PC-3 (cell line): Measurements from ENCODE around the gene RBM20. TPM values are rescaled to one million over a fixed set of nuclear protein-coding genes. Genes with fewer than 3 reads are reported as not detected.

Experiments
- ATAC-seq: fragments of 200-7000 bp; cut with Tn5 transposase; 2 replicates; pipeline ENCODE4 v1.9.1; 2020; ENCODE audit warnings: mild to moderate bottlenecking, moderate library complexity
- BruUV-seq: library from RNA; stranded (reverse); fragments of 400-500 nt; replicated peaks from 2 replicates; lab custom pipeline; 2021; lab: Mats Ljungman, UMichigan
- CTCF ChIA-PET: fragments of 300-600 bp; sonication (Branson Sonifier 250); formaldehyde crosslinking; loops from one replicate; lab custom pipeline; 2022; ENCODE audit warnings: antibody characterized with exemption; lab: Charles Lee
- POLR2A ChIA-PET: fragments of 300-600 bp; sonication (Branson Sonifier 250); formaldehyde crosslinking; loops from one replicate; lab custom pipeline; 2022; ENCODE audit warnings: antibody characterized with exemption; ENCODE audit not compliant: unreplicated experiment; lab: Charles Lee
- DNase-seq: peaks from one replicate; pipeline ENCODE4 v3.0.0-alpha.2; 2015
- H2AFZ ChIP-seq: fragments of 300-600 bp; sonication (generic); 2 replicates; pipeline ENCODE4 v1.6.0; 2016; ENCODE audit warnings: antibody characterized with exemption, low read length
- H3F3A ChIP-seq: fragments of 300-600 bp; sonication (generic); one replicate; pipeline ENCODE4 v1.6.0; 2017; ENCODE audit warnings: antibody characterized with exemption, low read length, control low read depth, mild to moderate bottlenecking; ENCODE audit not compliant: unreplicated experiment
- H3K27ac ChIP-seq: fragments of 300-600 bp; sonication (generic); 2 replicates; pipeline ENCODE4 v1.5.1; 2016; ENCODE audit warnings: mild to moderate bottlenecking, low read length
- H3K27me3 ChIP-seq: fragments of 300-600 bp; sonication (generic); 2 replicates; pipeline ENCODE4 v1.6.1; 2016; ENCODE audit warnings: low read length, mixed read lengths
- H3K36me3 ChIP-seq: fragments of 300-600 bp; sonication (generic); 2 replicates; pipeline ENCODE4 v1.6.1; 2016; ENCODE audit warnings: low read depth, mixed run types, low read length, mixed read lengths
- H3K4me1 ChIP-seq: fragments of 300-600 bp; sonication (generic); 2 replicates; pipeline ENCODE4 v1.5.1; 2016; ENCODE audit warnings: low read length; ENCODE audit not compliant: insufficient read depth
- H3K4me2 ChIP-seq: fragments of 300-600 bp; sonication (generic); 2 replicates; pipeline ENCODE4 v1.6.0; 2016; ENCODE audit warnings: low read length
- H3K4me3 ChIP-seq: fragments of 300-600 bp; sonication (generic); 2 replicates; pipeline ENCODE4 v1.5.1; 2016; ENCODE audit warnings: mild to moderate bottlenecking, low read length, mixed read lengths
- H3K79me2 ChIP-seq: fragments of 300-600 bp; sonication (generic); 2 replicates; pipeline ENCODE4 v1.6.1; 2017; ENCODE audit warnings: low read length, mixed read lengths
- H3K9ac ChIP-seq: fragments of 300-600 bp; sonication (generic); 2 replicates; pipeline ENCODE4 v1.6.0; 2016; ENCODE audit warnings: mild to moderate bottlenecking, low read length
- H3K9me2 ChIP-seq: fragments of 300-600 bp; sonication (generic); replicated peaks from 2 replicates; pipeline ENCODE4 v1.6.1; 2016; ENCODE audit warnings: mixed run types, low read length, mixed read lengths
- H3K9me3 ChIP-seq: fragments of 300-600 bp; sonication (generic); 2 replicates; pipeline ENCODE4 v1.6.1; 2016; ENCODE audit warnings: low read length, mixed read lengths
- H4K20me1 ChIP-seq: fragments of 300-600 bp; sonication (generic); 2 replicates; pipeline ENCODE4 v1.6.1; 2016; ENCODE audit warnings: low read length, mixed read lengths
- CTCF ChIP-seq: fragments of 300-600 bp; sonication (generic); conservative IDR thresholded peaks from 2 replicates; pipeline ENCODE4 v1.5.1; 2017; ENCODE audit warnings: antibody characterized with exemption, low read depth, mild to moderate bottlenecking, low read length
- EZH2 ChIP-seq: fragments of 300-600 bp; sonication (generic); IDR thresholded peaks from one replicate; pipeline ENCODE4 v1.6.1; 2017; ENCODE audit warnings: antibody characterized with exemption, mild to moderate bottlenecking, low read length; ENCODE audit not compliant: unreplicated experiment
- EZH2phosphoT487 ChIP-seq: fragments of 300-600 bp; sonication (generic); IDR thresholded peaks from 2 replicates; pipeline ENCODE4 v1.6.1; 2018; ENCODE audit warnings: mild to moderate bottlenecking, antibody characterized with exemption, low read length, borderline replicate concordance
- intact Hi-C: fragments of 100-400 bp; cut with micrococcal nuclease; formaldehyde crosslinking; loops from 2 replicates; pipeline ENCODE4 v1.9.0; 2023
- total RNA-seq: library from RNA; depleted of rRNA; stranded (reverse); fragments of >200 nt; gene quantifications from 2 replicates; pipeline ENCODE4 v1.2.3, GENCODE V29; 2014

Gene RBM20
- total RNA-seq, 1 experiment from 2014 or later = 0.40 TPM

- no peak overlapping the region for H2AFZ ChIP-seq
- no peak overlapping the region for H3K4me3 ChIP-seq
- H3K79me2 ChIP-seq = peaks cover 24% of the 10 kb centered on the region
- H3K4me2 ChIP-seq = no peak overlapping the region
- no peaks in the 10 kb centered on the region for H4K20me1 ChIP-seq
- H3F3A ChIP-seq = no peaks in the 10 kb centered on the region
- no peak overlapping the region for H3K9ac ChIP-seq
- ChIA-PET POLR2A (no interaction called here), CTCF (no interaction called here)
- H3K27me3 ChIP-seq = no peaks in the 10 kb centered on the region
- intact Hi-C loops = no loop called here
- BruUV-seq = no TSS peak
- no peaks in the 10 kb centered on the region for H3K9me3 ChIP-seq
- no peaks in the 10 kb centered on the region for H3K9me2 ChIP-seq
- no peak for DNase-seq
- H3K27ac ChIP-seq = no peak overlapping the region
- peaks cover 10% of the 10 kb centered on the region; the same call in 1 of the 2 replicates for H3K4me1 ChIP-seq
- no peak for TF ChIP-seq EZH2
- no peak for TF ChIP-seq EZH2phosphoT487
- TF ChIP-seq CTCF = no peak
- H3K36me3 ChIP-seq = no peaks in the 10 kb centered on the region; the same call in 1 of the 2 replicates
- ATAC-seq = no peak
Observed at GRCh38 chr10:110876788-110877187, 232.7 kb downstream of the RBM20 start.

GRCh38 chr10:110880012-110880411, 235.9 kb downstream of the RBM20 start:
- Histone ChIP-seq H3K27ac (no peak overlapping the region), H3K36me3 (no peaks in the 10 kb centered on the region; the same call in 1 of the 2 replicates), H3K9me2 (no peaks in the 10 kb centered on the region), H3K9ac (no peak overlapping the region), H3K4me1 (peaks cover 19% of the 10 kb centered on the region), H4K20me1 (no peaks in the 10 kb centered on the region), H3F3A (no peaks in the 10 kb centered on the region), H3K79me2 (peaks cover under 1% of the 10 kb centered on the region), H3K4me3 (no peak overlapping the region), H2AFZ (no peak overlapping the region), H3K27me3 (no peaks in the 10 kb centered on the region), H3K9me3 (no peaks in the 10 kb centered on the region), H3K4me2 (no peak overlapping the region)
- ChIA-PET CTCF (no interaction called here), POLR2A (interaction anchor here (0.7 kb wide), 1 partner anchor 61 kb away, joined by 3 read pairs; no protein-coding TSS in a partner anchor)
- intact Hi-C loops = loop anchor here (5.0 kb wide), 1 partner anchor 37 kb away; the partner anchor contains the start of genes BBIP1 and SHOC2
- ATAC-seq (no peak), DNase-seq (no peak)
- TF ChIP-seq EZH2phosphoT487 (no peak), CTCF (no peak), EZH2 (no peak)
- no TSS peak for BruUV-seq

GRCh38 chr10:110881247-110881646, 237.1 kb downstream of the RBM20 start:
- H3K9ac ChIP-seq = no peak overlapping the region
- ChIA-PET POLR2A (no interaction called here), CTCF (no interaction called here)
- no peak overlapping the region for H3K27ac ChIP-seq
- no peak for ATAC-seq
- no peak for TF ChIP-seq EZH2
- no peak for TF ChIP-seq CTCF
- no peak for TF ChIP-seq EZH2phosphoT487
- H3K4me2 ChIP-seq = no peak overlapping the region
- intact Hi-C loops = loop anchor here (5.0 kb wide), 1 partner anchor 36 kb away; the partner anchor contains the start of genes BBIP1 and SHOC2
- no peaks in the 10 kb centered on the region for H3F3A ChIP-seq
- H3K9me3 ChIP-seq = no peaks in the 10 kb centered on the region
- TSS peak; percentile 41 for BruUV-seq
- no peak for DNase-seq
- no peak overlapping the region for H2AFZ ChIP-seq
- H3K79me2 ChIP-seq = no peaks in the 10 kb centered on the region
- no peaks in the 10 kb centered on the region for H3K27me3 ChIP-seq
- no peaks in the 10 kb centered on the region; the same call in 1 of the 2 replicates for H3K36me3 ChIP-seq
- H3K9me2 ChIP-seq = no peaks in the 10 kb centered on the region
- H4K20me1 ChIP-seq = no peaks in the 10 kb centered on the region
- H3K4me3 ChIP-seq = no peak overlapping the region
- peaks cover 27% of the 10 kb centered on the region for H3K4me1 ChIP-seq
